Natural killer cell (primary cell): ENCODE measurements around the gene RRBP1. TPM values are rescaled to one million over a fixed set of nuclear protein-coding genes. Genes with fewer than 3 reads are reported as not detected.

Source experiments
- ATAC-seq, 3 donors: fragments of 150-1000 bp in 2 of 3; fragments of 200-7000 bp in 1 of 3; cut with Tn5 transposase; 1 replicate in 1 of 3; 2 replicates in 2 of 3; pipeline ENCODE4 v1.10.0; 2021; ENCODE audit warnings: mild to moderate bottlenecking in 2 of 3, moderate library complexity in 2 of 3
- DNase-seq, 2 donors: peaks; one replicate each; pipeline versions ENCODE4 v3.0.0 to v3.0.0-alpha.2; 2013 to 2021; ENCODE audit warnings: mixed read lengths in 1 of 2
- H3K27ac ChIP-seq: one replicate; pipeline ENCODE4 v1.5.1; 2013; ENCODE audit warnings: mild to moderate bottlenecking, low read length
- H3K27me3 ChIP-seq: one replicate; pipeline ENCODE4 v1.6.1; 2013; ENCODE audit warnings: low read length; ENCODE audit not compliant: control insufficient read depth, insufficient read depth
- H3K36me3 ChIP-seq: one replicate; pipeline ENCODE4 v1.6.1; 2013; ENCODE audit warnings: low read length; ENCODE audit not compliant: control insufficient read depth, insufficient read depth
- H3K4me1 ChIP-seq: one replicate; pipeline ENCODE4 v1.6.1; 2013; ENCODE audit warnings: low read length; ENCODE audit not compliant: control insufficient read depth, insufficient read depth
- H3K4me3 ChIP-seq: one replicate; pipeline ENCODE4 v1.5.1; 2013; ENCODE audit warnings: low read length
- H3K9me3 ChIP-seq: one replicate; pipeline ENCODE4 v1.6.1; 2013; ENCODE audit warnings: low read length; ENCODE audit not compliant: control insufficient read depth, insufficient read depth
- H3K27ac Mint-ChIP-seq, 2 donors: one replicate each; pipeline ENCODE4 v1.8.0; 2022; ENCODE audit warnings: mild to moderate bottlenecking in 2 of 2, mixed read lengths in 2 of 2, moderate library complexity in 1 of 2
- H3K27me3 Mint-ChIP-seq, 2 donors: one replicate each; pipeline ENCODE4 v1.8.0; 2022; ENCODE audit warnings: low read depth in 2 of 2, mixed read lengths in 2 of 2
- H3K36me3 Mint-ChIP-seq: one replicate; pipeline ENCODE4 v1.8.0; 2022; ENCODE audit warnings: mixed read lengths
- H3K4me1 Mint-ChIP-seq, 2 donors: one replicate each; pipeline ENCODE4 v1.8.0; 2022; ENCODE audit warnings: mixed read lengths in 2 of 2
- H3K4me3 Mint-ChIP-seq: one replicate; pipeline ENCODE4 v1.8.0; 2022; ENCODE audit warnings: mild to moderate bottlenecking, moderate library complexity, mixed read lengths
- H3K9me3 Mint-ChIP-seq, 2 donors: one replicate each; pipeline ENCODE4 v1.8.0; 2022; ENCODE audit warnings: mixed read lengths in 2 of 2
- WGBS: methylation state at CpG from one replicate; pipeline ENCODE4 v1.1.7; 2013; ENCODE audit warnings: missing lambda C conversion rate; ENCODE audit not compliant: insufficient coverage; 5-methylcytosine and 5-hydroxymethylcytosine counted together
- intact Hi-C: fragments of 100-400 bp; cut with micrococcal nuclease; formaldehyde crosslinking; loops from one replicate; pipeline ENCODE4 v1.14.2; 2022
- total RNA-seq, 4 donors: library from RNA; stranded (reverse); fragments of 120-200 nt in 1 of 4; gene quantifications; one replicate each; pipeline versions ENCODE4 v1.2.3 to v1.2.4, GENCODE V29; 2013 to 2022
- TF ChIP-seq, protein P1 (sequence below): fragments of 200-600 bp; IDR thresholded peaks from one replicate; pipeline ENCODE4 v1.8.0; 2022; ENCODE audit warnings: antibody characterized with exemption

Gene RRBP1
- total RNA-seq, 3 donors from 2014 or later (not counting 1 experiment from before 2014, with no cell fraction given), result 88.3 to 95.4 (median 90.1) TPM

- WGBS, result 100% methylated on average over 2 of the region's 2 CpGs
- Mint-ChIP-seq H3K9me3 (no peaks in the 10 kb centered on the region), H3K36me3 (no peaks in the 10 kb centered on the region), H3K4me3 (no peak overlapping the region), H3K27ac (peak overlapping the region in 1 of 2 donors; percentile 4), H3K27me3 (no peaks in the 10 kb centered on the region), H3K4me1 (peaks cover 51 to 53% of the 10 kb centered on the region in 2 donors)
- Histone ChIP-seq H3K9me3 (no peaks in the 10 kb centered on the region), H3K27me3 (no peaks in the 10 kb centered on the region), H3K27ac (no peak overlapping the region), H3K4me3 (no peak overlapping the region), H3K36me3 (no peaks in the 10 kb centered on the region), H3K4me1 (no peaks in the 10 kb centered on the region)
- TF ChIP-seq, protein P1, sequence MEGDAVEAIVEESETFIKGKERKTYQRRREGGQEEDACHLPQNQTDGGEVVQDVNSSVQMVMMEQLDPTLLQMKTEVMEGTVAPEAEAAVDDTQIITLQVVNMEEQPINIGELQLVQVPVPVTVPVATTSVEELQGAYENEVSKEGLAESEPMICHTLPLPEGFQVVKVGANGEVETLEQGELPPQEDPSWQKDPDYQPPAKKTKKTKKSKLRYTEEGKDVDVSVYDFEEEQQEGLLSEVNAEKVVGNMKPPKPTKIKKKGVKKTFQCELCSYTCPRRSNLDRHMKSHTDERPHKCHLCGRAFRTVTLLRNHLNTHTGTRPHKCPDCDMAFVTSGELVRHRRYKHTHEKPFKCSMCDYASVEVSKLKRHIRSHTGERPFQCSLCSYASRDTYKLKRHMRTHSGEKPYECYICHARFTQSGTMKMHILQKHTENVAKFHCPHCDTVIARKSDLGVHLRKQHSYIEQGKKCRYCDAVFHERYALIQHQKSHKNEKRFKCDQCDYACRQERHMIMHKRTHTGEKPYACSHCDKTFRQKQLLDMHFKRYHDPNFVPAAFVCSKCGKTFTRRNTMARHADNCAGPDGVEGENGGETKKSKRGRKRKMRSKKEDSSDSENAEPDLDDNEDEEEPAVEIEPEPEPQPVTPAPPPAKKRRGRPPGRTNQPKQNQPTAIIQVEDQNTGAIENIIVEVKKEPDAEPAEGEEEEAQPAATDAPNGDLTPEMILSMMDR, result no peak
- DNase-seq (no peak), ATAC-seq (no peak)
- intact Hi-C loops, result no loop called here
These were observed 86.2 kb downstream of the RRBP1 start for GRCh38 chr20:17595856-17596255.

DNA sequence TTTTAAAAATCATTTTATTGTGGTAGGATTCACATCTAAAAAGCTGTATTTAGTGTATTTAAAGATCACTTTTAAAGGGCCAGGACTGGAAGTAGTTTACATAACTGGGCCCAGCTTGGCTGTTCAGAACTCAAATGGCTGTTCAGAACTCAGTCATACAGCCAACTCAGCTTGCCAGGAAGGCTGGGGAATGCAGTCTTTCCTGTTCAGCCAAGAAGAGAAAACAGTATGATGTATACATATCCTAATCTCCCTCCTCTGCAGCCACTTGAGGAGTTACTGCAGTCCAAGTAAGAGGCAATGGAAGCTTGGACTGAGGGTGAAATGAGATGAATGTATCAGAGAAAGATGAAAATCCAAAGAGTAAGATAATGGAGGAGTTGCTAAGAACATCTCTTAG, 87.6 kb downstream of the RRBP1 start:
- Histone ChIP-seq H3K9me3 (no peaks in the 10 kb centered on the region), H3K27me3 (no peaks in the 10 kb centered on the region), H3K27ac (no peak overlapping the region), H3K4me3 (no peak overlapping the region), H3K36me3 (no peaks in the 10 kb centered on the region), H3K4me1 (no peaks in the 10 kb centered on the region)
- H3K4me1 Mint-ChIP-seq, result peaks cover 51 to 61% of the 10 kb centered on the region in 2 donors
- H3K27ac Mint-ChIP-seq, result no peak overlapping the region
- H3K36me3 Mint-ChIP-seq, result no peaks in the 10 kb centered on the region
- DNase-seq (no peak), ATAC-seq (no peak)
- no peaks in the 10 kb centered on the region for H3K9me3 Mint-ChIP-seq
- intact Hi-C loops, result no loop called here
- no peaks in the 10 kb centered on the region for H3K27me3 Mint-ChIP-seq
- TF ChIP-seq, protein P1, result no peak
- no peak overlapping the region for H3K4me3 Mint-ChIP-seq

DNA sequence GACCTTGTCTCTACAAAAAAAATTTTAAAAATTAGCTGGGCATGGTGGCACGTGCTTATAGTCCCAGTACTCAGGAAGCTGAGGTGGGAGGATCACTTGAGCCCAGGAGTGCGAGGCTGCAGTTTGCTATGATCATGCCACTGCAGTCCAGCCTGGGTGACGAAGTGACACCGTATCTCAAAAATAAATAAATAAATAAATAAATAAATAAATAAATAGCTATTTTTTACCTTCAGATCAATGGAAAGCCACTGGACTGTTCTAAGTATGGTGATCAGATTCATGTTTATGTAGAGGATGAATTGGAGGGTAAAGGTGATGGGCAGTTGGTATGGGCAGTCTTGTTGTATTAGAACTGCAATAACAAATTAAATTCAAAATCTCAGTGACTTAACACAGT, 88.1 kb downstream of the RRBP1 start:
- Mint-ChIP-seq H3K27ac (no peak overlapping the region), H3K36me3 (no peaks in the 10 kb centered on the region), H3K4me3 (no peak overlapping the region), H3K27me3 (no peaks in the 10 kb centered on the region), H3K9me3 (no peaks in the 10 kb centered on the region), H3K4me1 (peaks cover 51 to 64% of the 10 kb centered on the region in 2 donors)
- H3K36me3 ChIP-seq, result no peaks in the 10 kb centered on the region
- no peak for ATAC-seq
- H3K4me3 ChIP-seq, result no peak overlapping the region
- H3K27me3 ChIP-seq, result no peaks in the 10 kb centered on the region
- DNase-seq, result no peak
- TF ChIP-seq, protein P1, result no peak
- no peaks in the 10 kb centered on the region for H3K9me3 ChIP-seq
- intact Hi-C loops, result no loop called here
- H3K4me1 ChIP-seq, result no peaks in the 10 kb centered on the region
- H3K27ac ChIP-seq, result no peak overlapping the region
- WGBS, result 96% methylated on average over 2 of the region's 4 CpGs

GRCh38 chr20:17590245-17590644, 91.8 kb downstream of the RRBP1 start:
- Histone ChIP-seq H3K36me3 (no peaks in the 10 kb centered on the region), H3K27me3 (no peaks in the 10 kb centered on the region), H3K9me3 (no peaks in the 10 kb centered on the region), H3K4me1 (no peaks in the 10 kb centered on the region), H3K4me3 (no peak overlapping the region), H3K27ac (no peak overlapping the region)
- Mint-ChIP-seq H3K27me3 (no peaks in the 10 kb centered on the region), H3K9me3 (no peaks in the 10 kb centered on the region), H3K4me1 (peaks cover 30 to 48% of the 10 kb centered on the region in 2 donors), H3K36me3 (no peaks in the 10 kb centered on the region), H3K4me3 (peak overlapping the region; percentile 28), H3K27ac (peak overlapping the region in 1 of 2 donors; percentile 31)
- DNase-seq, result no peak
- TF ChIP-seq, protein P1, result no peak
- intact Hi-C loops, result no loop called here
- WGBS, result 13% methylated on average over 1 of the region's 1 CpG
- no peak for ATAC-seq
